GM21390 (cell line): Measurements from ENCODE around the gene HCRT.
"Not testable (repeated sequence)": the region's sequence is repeated elsewhere in the genome, so short reads cannot be mapped to it uniquely, and the experiment has no call there.

Source experiments
- ATAC-seq: cut with Tn5 transposase; IDR thresholded peaks from one replicate; pipeline ENCODE4 v1.9.1; 2021; ENCODE audit not compliant: unreplicated experiment

The HCRT gene

DNA sequence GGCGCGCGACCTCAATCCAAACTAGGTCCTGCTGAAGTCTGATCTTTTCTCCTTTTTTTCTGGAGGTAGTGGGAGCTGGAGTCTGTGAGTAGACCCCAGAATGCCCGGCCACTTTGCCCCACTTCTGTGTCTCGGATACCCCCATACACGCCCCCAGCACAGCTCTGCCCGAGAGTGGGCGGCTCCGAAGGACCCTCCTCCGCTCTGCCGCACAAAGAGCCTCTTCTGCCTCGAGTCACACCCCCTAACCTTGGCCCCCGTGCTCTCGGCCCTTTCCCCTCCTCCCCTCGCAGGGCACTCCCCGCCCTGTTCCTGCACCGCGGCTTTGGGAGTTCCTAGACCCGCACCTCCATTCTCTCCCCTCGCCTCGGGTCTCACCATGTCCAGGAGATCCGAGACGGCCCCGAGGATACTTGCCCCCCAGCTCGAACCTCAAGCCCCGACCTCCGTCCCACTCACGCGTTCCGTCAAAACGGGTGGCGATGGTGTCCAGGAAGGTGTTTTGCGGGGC is 4.8 kb downstream of the HCRT start:
- no peak for ATAC-seq

DNA sequence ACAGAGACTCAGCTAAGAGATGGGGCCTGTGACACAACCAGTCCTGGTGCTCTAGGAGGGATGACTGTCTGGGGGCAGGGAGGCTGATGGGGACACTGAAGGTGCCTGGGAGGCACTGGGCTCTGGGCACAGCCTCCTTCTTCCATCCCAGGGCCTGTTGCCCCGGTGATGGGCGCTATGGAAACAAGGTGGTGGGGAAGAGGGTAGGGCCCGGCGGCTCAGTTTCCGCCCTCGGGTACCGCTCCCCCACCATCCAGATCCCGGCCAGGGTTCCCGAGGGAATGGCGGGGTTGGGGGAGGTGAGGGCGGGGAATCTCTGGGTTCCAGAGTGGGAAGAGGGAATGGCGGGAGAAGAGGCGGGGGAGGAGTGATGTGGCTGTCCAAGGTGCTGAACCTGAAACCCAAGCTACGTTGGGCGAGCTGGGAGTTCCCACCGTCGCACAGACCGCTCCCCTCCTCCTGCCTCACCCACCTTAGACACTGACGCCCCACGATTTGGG is 5.3 kb downstream of the HCRT start:
- ATAC-seq = no peak

DNA sequence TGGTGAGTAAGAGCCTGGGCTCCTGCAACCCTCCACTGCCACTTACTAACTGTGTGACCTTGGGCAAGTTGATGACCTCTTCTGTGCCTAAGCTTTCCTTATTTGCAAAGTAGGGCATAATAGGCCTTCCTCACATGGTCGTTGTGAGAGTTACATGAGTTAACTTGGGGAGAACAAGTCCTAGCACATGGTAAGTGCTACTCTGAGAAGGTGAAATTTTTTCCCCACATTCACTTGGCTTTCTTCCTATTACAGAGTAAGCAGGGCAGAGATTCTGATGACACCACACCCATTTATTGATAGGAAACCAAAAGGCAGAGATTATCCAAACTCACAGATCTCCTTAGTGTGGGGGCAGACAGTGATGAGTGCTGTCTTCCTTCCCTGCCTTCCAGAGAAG is 5.9 kb downstream of the HCRT start:
- ATAC-seq = no peak

DNA sequence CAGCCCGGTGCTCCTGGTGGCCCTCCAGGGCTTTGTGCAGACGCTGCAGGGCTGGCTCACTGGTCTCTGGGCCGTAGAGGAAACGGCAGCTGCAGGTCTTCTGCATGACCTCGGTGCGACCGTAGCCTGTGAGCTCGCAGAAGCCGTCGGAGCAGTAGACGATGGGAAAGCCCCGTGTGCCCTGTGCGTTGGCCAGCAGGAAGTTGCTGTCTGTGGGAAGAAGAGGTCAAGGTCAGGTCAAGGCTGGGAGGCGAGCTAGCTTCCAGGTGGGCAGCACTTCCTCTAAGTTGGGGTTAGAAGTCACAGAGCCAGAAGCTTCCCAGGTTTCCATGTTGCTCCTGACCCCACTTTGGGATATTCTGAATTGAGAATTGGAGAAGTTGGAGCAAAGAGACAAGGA is 6.4 kb downstream of the HCRT start:
- no peak for ATAC-seq

DNA sequence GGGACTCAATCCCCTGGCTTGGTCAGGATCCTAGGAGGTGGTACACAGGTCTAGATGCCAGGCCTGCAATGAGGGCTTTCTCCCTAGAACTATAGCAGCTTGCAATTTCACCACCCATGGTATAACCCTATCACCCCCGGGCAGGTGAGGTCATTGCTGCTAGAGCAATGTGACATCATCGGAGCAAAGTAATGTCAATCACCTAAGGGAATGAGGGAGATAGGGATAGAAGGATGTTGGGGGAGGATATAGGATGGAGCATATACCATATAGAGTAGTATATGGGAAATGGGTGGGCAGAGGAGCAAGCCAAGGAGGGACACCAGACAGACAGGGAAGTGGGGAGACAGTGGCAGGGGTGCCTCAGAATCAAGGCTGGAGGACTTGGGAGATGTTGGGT is 7.6 kb downstream of the HCRT start:
- ATAC-seq = no peak

DNA sequence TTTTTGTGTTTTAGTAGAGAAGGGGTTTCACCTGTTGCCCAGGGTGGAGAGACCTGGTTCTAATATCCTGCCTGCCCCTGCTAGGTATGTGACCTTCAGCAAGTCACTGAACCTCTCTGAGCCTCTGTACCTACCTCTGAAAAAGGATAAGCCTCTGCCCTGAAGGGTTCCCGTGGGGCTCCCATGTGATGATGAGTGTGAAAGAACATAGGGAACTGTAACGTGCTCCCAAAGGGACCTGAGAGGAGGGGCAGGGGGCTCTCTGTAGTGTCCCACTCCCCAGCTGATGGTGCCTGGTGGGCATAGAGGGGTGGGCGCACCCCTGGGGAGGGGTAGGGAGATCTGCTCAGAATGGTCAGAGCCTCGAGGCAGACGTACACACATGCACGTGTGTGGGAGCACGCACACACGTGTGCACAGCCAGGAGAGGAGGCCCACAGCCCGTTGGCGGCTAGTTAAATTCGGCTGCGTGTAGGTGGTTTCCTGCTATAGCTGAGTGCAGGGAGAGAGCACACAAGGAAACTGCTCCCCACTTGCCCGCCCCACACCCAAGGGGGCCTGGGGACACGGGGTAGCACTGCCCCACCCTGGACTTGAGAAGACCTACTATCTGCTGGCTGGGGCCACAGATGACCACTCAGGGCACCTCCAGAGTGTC is 11.0 kb downstream of the HCRT start:
- no peak for ATAC-seq

DNA sequence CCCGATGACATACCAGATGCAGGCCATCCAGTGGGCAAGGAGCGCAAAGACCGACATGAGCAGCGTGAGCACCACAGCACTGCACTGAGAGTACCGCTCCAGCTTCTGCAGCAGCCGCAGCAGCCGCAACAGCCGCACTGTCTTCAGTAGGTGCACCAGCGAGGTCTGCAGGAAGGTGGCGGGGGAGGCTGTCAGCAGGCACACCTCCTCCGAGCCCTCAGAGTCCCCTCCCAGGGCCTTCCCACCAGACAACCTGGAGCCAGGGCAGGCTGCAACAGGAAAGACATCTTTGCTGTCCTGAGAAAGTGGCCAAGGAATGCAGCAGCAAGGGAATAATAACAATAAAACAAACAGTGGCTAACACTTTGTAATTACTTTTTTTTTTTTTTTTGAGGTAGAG is 13.4 kb downstream of the HCRT start:
- no peak for ATAC-seq

DNA sequence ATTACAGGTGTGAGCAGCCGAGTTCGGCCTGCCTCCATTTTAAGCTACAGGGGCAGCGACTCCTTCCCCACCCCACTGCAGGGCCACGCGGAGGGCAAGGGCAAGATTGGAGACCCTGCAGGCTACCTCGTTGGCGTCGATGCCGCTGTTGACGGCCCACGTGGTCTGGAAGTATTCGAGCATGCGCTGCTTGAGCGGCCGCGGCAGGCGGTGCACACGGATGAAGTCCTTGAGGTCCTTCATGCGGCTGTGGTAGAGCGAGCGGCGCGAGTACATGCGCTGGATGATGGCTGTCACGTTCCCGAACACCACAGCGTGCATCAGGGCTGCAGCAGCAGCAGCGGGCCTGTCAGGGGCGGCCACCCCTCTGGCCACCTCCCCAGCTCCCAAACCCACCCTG is 15.9 kb downstream of the HCRT start:
- ATAC-seq = no peak

DNA sequence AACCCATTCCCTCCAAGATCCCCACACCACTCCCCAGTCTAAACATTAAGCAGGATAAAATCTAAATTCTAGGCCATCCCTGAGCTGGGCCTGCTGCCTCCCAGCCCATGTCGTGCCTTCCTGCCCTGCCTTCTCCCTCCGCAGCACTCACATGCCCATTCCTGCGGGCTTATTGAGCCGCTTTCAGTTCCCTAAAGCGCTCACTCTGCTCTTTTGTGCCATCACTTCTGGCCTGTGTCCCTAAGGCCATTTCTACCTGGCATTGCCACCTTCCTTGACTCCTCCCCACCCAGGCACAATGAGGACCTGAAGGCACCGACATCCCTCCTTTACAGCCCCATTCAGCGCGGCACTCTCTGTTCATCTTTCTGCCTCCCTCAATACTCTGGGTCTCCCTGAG is 17.4 kb downstream of the HCRT start:
- ATAC-seq = no peak

DNA sequence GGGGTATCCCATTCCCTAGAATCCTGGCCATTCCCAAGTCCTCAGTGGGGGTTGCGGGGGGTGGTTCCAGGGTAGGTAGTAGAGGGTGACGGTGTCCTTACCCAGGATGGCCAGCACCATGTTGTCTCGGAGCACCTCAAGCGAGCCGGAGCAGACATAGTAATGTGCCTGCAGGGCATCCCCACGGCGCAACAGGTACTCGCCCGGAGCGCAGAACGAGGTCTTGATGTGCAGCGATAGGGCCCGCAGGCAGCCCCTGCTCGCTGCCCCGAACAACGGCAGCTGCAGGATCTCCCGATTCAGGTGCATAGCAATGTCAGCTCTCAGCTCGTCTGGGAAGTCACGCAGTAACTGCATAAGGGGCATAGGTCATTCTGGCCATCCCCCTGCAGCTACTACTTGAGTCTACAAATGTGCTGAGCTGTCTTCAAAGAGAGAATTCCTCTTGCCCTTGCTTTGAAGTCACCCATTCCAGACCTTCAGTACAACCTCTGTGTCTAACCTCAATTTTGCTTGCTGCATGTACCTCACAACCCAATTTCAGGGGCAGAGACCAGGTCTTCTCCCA is 19.0 kb downstream of the HCRT start:
- no peak for ATAC-seq

DNA sequence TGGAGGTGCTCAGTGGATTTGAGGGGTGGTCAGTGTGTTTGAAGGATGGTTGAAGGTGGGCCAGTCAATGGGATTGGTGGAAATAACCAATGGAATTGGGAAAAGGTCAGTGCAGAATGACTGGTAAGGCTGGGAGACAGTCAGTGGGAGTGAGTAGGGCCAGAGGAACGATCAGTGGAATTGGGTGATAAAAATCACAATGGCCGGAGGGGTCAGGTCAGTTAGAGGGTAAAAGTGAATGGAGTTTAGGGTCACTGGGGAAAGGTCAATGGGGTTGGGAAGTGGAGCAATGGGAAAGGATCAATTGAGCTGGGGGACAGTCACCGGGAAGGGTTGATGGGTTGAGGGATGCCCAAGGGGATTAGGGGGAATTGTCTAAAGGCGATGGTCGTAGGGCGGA is 19.5 kb downstream of the HCRT start:
- ATAC-seq = no peak

DNA sequence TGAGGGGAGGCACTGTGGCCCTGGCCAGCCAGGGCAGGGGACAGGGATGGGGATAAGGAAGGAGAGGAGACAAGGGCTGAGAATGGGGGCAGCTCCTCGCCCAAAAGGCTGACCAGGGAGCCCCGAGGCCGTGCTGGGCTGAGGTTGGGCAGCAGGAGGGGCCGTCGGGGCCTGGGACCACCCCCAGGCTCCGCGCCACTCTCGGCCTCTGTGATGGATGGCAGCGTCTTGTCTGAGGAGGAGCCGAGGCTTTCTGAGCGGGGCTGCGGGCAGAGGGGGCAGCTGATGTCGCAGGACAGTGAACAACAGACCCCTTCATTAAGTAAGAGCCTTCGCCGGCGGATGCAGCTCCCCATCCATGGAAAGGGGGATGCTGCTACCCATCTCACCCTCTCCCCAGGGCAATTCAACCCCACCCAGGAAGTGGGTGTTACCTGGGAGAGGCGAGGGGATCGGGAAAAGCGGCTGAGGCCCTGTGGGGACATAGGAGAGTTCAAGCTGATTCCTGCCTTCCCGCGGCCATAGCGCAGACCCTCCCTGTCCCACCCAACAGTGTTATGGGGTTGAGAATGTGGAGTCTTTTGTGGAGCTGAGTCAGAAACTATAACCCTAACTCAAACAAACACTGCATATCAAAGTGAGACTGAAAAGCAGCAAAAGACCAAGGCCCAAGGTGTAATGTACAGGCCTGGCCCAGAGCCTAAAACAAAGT is 21.4 kb downstream of the HCRT start:
- no peak for ATAC-seq

DNA sequence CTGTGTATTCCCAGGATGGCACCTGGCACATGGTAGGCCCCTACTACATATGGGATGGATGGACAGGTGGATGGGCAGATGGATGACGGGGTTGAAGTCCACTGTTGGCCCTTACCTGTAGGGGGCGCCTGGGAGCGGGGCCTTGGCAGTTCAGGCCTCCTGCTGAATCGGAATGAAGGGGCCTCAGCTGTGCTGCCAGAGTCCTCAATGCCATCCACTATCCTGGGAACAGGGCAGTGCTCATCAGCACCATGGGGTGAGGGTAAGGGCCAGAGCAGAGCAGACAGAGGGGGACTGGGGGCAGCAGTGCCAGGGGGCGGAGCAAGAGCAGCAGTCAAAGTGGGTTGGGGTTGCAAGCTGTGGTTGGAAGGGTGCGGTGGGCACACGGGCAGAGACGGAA is 22.1 kb downstream of the HCRT start:
- no peak for ATAC-seq

DNA sequence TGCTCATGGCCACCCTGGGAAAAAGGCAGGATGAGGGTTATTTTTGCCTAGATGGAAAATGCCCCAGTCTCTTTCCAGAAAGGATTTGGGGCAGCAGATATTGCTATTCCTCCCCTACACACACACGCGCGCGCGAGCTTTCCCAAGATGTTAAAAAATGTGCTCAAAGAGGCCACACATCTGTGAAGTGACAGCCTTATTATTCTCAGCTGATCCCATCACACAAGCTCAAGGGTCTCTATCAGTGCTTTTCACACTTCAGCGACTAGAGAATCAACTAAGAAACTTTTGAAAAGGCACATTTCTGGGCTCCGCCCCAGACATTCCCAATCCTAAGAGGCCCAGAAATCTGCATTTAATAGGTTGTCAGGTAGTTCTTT is 24.7 kb downstream of the HCRT start:
- no peak for ATAC-seq

DNA sequence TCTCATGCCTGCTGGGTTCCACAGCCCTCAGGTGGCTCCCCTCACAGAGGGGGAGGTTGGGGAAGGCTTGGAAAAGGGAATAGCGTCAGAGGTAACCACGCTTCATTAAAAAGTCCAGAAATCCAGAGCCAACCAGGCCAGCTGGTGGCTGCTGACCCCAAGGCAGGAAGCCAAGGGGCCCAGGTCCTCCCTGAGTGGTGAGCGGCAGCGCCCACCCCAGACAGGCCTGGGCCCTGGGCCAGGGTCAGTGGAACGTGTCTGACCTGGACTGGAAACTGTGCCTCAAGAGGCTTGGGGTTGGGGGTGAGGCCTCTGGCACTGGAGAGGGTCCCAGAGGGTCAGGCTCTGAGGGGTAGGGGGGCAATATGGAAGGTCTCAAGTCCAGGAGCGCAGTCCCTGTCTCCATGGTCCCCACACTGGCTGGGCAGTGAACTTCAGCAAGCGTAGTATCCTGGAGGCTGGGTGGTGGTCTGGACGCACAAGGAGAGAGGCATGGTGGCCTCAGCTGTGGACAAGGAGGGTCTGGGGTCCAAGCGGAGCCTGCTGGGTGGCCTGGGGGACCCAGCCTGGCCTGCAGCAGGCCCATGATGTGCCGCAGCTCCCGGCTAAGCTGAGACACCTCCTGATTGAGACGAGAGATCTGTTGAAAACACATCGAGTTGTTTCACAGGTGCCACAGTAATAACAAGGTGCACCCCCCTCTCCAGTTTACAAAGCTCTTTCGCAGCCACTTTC is 25.3 kb downstream of the HCRT start:
- no peak for ATAC-seq

DNA sequence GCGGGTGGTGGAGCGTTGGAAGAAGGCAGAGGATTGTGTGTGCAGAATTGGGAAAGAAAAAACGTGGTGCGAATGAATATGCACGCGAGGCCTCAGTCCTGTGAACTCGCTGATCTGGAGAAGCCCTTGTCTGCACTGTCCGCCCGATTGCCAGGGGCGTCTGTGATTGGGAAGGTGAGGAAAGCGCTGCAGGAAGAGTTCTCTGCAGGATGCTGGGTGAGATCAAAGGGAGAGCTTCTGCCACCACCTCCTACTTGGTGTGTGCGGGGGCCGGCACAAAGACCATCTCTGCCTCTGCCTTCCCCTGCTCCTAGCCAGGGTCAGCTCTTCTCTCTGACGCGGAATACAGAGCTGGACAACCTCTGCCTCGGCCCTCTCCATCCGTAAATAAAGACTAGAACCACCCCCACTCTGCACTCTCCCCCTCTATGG is 29.6 kb downstream of the HCRT start:
- ATAC-seq = no peak

DNA sequence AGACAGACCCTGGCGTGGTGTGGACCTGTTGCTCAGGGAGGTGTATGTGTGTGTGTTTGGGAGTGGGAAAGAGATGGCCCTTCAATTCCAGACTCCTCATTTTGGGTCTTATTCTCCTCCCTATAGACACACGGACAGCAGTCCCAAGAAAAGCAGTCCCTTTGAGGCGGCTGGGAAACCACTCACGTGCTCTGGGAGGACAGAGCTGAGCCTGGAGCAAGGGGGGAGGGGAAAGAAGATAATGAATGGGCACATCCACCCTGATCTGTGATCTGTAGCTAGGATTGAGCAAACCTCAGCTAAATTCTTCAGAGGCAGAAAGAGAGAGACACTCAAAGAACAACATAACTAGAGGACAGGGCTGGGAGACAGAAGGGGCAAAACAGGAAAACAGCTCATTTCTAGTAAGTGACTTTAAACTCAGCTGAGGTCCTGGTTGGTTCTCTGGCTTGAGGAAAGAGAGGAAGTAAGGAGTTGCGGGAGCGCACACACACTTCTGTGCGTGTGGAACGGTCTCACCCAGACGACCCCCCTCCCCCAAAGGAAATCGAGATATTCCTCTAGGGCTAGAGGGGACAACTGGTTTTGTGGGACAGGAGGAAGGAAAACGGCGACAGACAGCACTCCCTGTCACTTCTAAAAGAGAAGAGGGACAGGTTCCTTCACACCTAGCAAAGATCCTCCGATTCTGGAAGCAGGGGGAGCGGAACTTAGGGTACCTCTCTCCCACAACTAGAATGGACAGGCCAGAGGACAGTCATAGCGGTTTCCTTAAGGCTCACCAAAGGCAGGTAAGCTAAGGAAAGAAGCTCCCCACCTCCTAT is 31.1 kb downstream of the HCRT start:
- no peak for ATAC-seq

DNA sequence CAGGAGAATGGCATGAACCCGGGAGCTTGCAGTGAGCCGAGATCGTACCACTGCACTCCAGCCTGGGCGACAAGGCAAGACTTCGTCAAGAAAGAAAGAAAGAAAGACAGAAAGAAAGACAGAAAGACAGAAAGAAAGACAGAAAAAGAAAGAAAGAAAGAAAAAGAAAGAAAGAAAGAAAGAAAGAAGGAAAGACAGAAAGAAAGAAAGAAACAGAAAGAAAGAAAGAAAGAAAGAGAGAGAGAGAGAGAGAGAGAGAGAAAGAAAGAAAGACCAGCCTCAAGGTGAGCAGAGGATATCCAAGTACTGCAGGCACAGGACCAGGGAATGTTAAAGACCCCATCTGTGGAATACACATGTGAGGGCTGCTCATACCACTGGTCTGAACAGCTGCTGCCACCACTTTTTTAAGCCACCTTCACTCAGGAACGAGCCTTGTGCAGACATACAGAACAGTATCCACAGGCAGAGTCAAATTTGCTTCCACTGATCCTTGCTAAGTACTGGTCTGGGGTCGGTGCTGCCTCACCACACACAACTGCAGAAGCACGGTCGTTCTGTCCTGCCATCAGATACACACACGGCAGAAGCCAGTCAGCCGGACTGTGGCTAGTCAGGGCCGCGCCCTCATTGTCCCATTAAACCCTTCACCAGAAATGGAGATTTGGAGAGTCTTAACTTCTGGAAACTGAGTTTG is 38.2 kb downstream of the HCRT start:
- ATAC-seq = no peak

DNA sequence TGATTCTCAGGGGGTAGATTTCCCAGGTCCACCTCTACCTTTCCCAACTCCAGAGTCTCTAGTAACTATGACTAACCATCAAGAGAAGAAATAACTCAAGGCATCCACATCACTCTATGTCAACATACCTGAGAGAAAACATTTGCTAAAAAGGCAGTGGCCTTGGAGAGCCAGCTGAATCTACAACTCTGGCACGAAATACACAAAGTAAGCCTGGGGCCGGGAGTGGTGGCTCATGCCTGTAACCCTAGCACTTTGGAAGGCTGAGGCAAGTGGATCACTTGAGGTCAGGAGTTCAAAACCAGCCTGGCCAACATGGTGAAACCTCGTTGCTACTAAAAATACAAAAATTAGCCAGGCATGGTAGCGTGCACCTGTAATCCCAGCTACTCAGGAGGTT is 42.1 kb downstream of the HCRT start:
- ATAC-seq = not testable (repeated sequence)

DNA sequence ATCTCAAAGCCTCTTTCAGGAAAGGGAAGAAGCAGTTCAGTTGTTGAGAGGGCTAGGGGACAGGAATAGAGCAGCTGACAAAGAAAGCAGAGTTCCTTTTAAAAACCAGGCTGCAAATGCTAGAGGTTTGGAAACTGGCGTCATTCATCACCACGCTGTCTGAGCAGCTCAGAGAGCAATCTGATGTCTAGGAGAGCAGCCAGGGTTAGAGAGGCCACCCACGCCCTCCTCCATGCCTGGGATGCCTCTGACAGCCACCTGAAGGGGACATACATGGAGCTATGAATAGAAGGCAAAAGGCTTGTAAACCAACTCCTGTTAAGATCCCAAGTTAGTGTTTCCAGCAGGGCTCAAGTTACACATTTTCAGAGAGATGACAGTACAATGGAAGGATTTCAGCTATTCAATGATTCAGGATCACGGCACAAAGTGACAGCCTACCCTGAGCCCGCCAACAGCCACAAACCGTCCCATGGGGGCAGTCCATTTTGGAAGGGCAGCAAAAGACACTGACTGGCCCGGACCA is 42.8 kb downstream of the HCRT start:
- no peak for ATAC-seq
